ENCODE measurements around the gene HERC6.

Gene HERC6

DNA sequence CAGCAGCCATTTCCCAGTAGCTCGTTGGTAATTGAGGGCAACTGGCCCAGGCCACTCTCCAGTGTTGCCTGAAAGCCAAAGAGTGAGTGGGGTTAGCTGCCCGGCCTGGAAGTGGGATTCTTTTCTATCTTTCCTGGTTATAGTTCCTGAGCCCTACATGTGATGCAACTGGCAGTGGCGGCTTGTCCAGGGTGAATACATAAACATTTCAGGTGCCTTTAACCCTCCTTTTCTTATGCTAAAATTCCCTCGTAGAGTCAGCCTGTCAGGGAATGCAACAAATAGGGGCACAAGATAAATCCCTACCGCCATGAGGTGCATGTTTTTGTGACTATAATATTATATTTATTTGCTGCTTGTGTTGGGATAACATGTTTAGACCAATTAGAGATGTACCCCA lies 64.8 kb downstream of the HERC6 start:
- no peaks in the 10 kb centered on the region for H4K20me1 ChIP-seq (ENCODE audit: insufficient read depth, low read length)
- no peaks in the 10 kb centered on the region for H3K9me2 ChIP-seq (replicated peaks; ENCODE audit: insufficient read depth, low read length)
- no peaks in the 10 kb centered on the region for H3F3A ChIP-seq (ENCODE audit: insufficient read depth, low read length)
- H3K9me3 ChIP-seq (replicated peaks; ENCODE audit: insufficient read depth, low read length), result no peaks in the 10 kb centered on the region
- H3K4me3 ChIP-seq (ENCODE audit: low read length), result no peak overlapping the region
- no peak overlapping the region for H3K27ac ChIP-seq (ENCODE audit: low read length)
- H2AFZ ChIP-seq (ENCODE audit: low read length), result no peak overlapping the region
- no peak overlapping the region for H3K9ac ChIP-seq (ENCODE audit: low read length)
- no peaks in the 10 kb centered on the region for H3K4me1 ChIP-seq (ENCODE audit: low read length)
- no peaks in the 10 kb centered on the region for H3K36me3 ChIP-seq (replicated peaks; ENCODE audit: insufficient read depth, low read length)
- DNase-seq, result no peak
- no peaks in the 10 kb centered on the region for H3K27me3 ChIP-seq (replicated peaks; ENCODE audit: insufficient read depth, low read length)
- TF ChIP-seq EZH2 (optimal IDR thresholded peaks at IDR 0.05; ENCODE audit: low read depth, low read length) (no peak), EZH2phosphoT487 (IDR thresholded peaks at IDR 0.05; ENCODE audit: low read length) (no peak)
- TF ChIP-seq, protein P1, sequence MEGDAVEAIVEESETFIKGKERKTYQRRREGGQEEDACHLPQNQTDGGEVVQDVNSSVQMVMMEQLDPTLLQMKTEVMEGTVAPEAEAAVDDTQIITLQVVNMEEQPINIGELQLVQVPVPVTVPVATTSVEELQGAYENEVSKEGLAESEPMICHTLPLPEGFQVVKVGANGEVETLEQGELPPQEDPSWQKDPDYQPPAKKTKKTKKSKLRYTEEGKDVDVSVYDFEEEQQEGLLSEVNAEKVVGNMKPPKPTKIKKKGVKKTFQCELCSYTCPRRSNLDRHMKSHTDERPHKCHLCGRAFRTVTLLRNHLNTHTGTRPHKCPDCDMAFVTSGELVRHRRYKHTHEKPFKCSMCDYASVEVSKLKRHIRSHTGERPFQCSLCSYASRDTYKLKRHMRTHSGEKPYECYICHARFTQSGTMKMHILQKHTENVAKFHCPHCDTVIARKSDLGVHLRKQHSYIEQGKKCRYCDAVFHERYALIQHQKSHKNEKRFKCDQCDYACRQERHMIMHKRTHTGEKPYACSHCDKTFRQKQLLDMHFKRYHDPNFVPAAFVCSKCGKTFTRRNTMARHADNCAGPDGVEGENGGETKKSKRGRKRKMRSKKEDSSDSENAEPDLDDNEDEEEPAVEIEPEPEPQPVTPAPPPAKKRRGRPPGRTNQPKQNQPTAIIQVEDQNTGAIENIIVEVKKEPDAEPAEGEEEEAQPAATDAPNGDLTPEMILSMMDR (IDR thresholded peaks at IDR 0.05; ENCODE audit: low read length), result no peak
- no peaks in the 10 kb centered on the region for H3K79me2 ChIP-seq (ENCODE audit: low read length)
- H3K4me2 ChIP-seq (ENCODE audit: low read depth, low read length), result no peak overlapping the region

DNA sequence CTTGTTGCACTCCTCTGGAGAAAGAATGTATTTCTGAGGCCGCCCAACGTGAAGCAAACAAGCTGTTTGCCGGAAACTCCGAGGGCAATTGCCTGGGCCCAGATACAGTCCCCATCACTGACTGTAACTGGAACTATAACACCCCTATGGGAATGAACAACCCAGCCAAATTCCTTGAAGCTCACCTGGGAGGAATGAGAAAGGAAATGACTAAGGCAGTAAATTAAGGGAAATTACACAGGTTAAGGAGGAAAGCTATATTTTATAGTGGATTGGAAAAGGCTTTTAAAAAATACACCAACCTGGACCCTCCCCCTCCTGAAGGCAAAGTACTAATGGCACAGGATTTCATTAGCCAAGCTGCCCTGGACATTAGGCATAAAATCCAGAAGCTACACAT lies 66.6 kb downstream of the HERC6 start:
- TF ChIP-seq EZH2 (optimal IDR thresholded peaks at IDR 0.05; ENCODE audit: low read depth, low read length) (no peak), EZH2phosphoT487 (IDR thresholded peaks at IDR 0.05; ENCODE audit: low read length) (no peak)
- TF ChIP-seq, protein P1 (IDR thresholded peaks at IDR 0.05; ENCODE audit: low read length), result no peak
- Histone ChIP-seq H3K4me3 (ENCODE audit: low read length) (no peak overlapping the region), H4K20me1 (ENCODE audit: insufficient read depth, low read length) (no peaks in the 10 kb centered on the region), H3K36me3 (replicated peaks; ENCODE audit: insufficient read depth, low read length) (no peaks in the 10 kb centered on the region), H2AFZ (ENCODE audit: low read length) (no peak overlapping the region), H3K9ac (ENCODE audit: low read length) (no peak overlapping the region), H3F3A (ENCODE audit: insufficient read depth, low read length) (no peaks in the 10 kb centered on the region), H3K9me2 (replicated peaks; ENCODE audit: insufficient read depth, low read length) (no peaks in the 10 kb centered on the region), H3K27me3 (replicated peaks; ENCODE audit: insufficient read depth, low read length) (no peaks in the 10 kb centered on the region), H3K9me3 (replicated peaks; ENCODE audit: insufficient read depth, low read length) (no peaks in the 10 kb centered on the region), H3K4me2 (ENCODE audit: low read depth, low read length) (no peak overlapping the region), H3K79me2 (ENCODE audit: low read length) (no peaks in the 10 kb centered on the region), H3K4me1 (ENCODE audit: low read length) (no peaks in the 10 kb centered on the region), H3K27ac (ENCODE audit: low read length) (no peak overlapping the region)
- no peak for DNase-seq

DNA sequence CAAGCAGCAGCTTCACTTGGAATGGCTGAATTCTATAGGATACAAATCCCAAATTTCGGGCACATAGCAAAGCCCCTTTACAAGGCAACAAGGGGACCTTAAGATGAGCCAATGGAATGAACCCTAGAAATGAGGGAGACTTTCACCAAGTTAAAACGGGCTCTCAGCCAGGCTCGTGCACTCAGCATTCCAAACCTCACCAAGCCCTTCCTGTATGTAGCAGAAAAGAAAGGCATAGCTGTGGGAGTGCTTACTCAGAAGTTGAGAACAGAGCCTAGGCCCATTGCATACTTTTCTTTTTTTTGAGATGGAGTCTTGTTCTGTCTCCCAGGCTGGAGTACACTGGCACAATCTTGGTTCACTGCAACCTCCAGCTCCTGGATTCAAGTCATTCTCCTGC lies 67.5 kb downstream of the HERC6 start:
- no peaks in the 10 kb centered on the region for H3K9me2 ChIP-seq (replicated peaks; ENCODE audit: insufficient read depth, low read length)
- no peak overlapping the region for H3K4me3 ChIP-seq (ENCODE audit: low read length)
- no peak overlapping the region for H3K4me2 ChIP-seq (ENCODE audit: low read depth, low read length)
- no peaks in the 10 kb centered on the region for H3F3A ChIP-seq (ENCODE audit: insufficient read depth, low read length)
- H3K9ac ChIP-seq (ENCODE audit: low read length), result no peak overlapping the region
- no peaks in the 10 kb centered on the region for H3K36me3 ChIP-seq (replicated peaks; ENCODE audit: insufficient read depth, low read length)
- no peaks in the 10 kb centered on the region for H3K79me2 ChIP-seq (ENCODE audit: low read length)
- H3K27me3 ChIP-seq (replicated peaks; ENCODE audit: insufficient read depth, low read length), result no peaks in the 10 kb centered on the region
- DNase-seq, result no peak
- H3K27ac ChIP-seq (ENCODE audit: low read length), result no peak overlapping the region
- H3K4me1 ChIP-seq (ENCODE audit: low read length), result no peaks in the 10 kb centered on the region
- no peak for TF ChIP-seq EZH2phosphoT487 (IDR thresholded peaks at IDR 0.05; ENCODE audit: low read length)
- no peak for TF ChIP-seq EZH2 (optimal IDR thresholded peaks at IDR 0.05; ENCODE audit: low read depth, low read length)
- TF ChIP-seq, protein P1 (IDR thresholded peaks at IDR 0.05; ENCODE audit: low read length), result no peak
- no peak overlapping the region for H2AFZ ChIP-seq (ENCODE audit: low read length)
- H3K9me3 ChIP-seq (replicated peaks; ENCODE audit: insufficient read depth, low read length), result no peaks in the 10 kb centered on the region
- no peaks in the 10 kb centered on the region for H4K20me1 ChIP-seq (ENCODE audit: insufficient read depth, low read length)

Data from MM.1S (cell line).